NOMO-1 treated with dmso at 0.1 percent for 144 hours (cell line): ENCODE data around the gene RFX1.
A peak's percentile ranks its signal among the peaks of the same experiment; 100 is the strongest.

Source experiments
- DNase-seq: peaks from one replicate; lab custom pipeline; 2025; ENCODE audit not compliant: unreplicated experiment; lab: John Stamatoyannopoulos, UW

RFX1 gene

GRCh38 chr19:13961826-13962698 is 44.1 kb downstream of the RFX1 start:
- DNase-seq = no peak

GRCh38 chr19:13960863-13961784 is 45.0 kb downstream of the RFX1 start:
- no peak for DNase-seq

DNA sequence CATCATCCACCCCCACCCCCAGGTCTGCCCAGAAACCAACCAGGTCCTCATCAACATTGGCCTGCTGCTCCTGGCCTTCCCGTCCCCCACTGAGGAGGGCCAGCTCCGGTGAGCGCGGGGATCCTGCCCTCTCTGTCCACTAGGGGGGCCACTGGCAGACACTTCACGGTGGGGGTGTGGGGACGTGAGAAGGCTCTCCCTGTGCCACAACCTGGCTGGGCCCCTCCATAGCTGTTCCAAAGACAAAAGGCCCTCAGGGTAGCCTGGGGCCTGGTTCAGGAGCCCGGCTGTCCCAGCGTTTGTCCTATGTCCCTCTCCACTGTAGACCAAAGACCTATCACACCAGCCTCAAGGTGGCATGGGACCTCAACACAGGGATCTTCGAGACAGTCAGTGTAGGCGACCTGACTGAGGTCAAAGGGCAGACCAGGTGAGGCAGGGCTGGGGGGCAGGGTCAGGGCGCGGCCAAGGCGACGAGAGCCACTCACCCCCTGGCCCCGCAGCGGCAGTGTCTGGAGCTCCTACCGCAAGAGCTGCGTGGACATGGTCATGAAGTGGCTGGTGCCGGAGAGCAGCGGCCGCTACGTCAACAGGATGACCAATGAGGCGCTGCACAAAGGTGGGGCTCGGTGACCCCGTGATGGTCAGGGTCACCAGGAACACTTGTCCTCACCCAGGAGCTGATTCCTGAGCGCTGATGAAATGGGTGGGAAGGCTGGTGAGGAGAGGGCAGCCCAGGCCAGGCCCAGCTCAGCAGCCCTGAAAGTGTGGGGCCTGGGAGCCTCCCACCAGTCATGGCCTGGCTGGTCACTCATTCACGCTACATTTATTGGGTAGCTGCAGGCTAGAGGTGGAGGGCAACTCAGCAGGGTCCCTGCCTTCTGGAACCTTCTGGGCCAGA is 45.9 kb downstream of the RFX1 start:
- no peak for DNase-seq

DNA sequence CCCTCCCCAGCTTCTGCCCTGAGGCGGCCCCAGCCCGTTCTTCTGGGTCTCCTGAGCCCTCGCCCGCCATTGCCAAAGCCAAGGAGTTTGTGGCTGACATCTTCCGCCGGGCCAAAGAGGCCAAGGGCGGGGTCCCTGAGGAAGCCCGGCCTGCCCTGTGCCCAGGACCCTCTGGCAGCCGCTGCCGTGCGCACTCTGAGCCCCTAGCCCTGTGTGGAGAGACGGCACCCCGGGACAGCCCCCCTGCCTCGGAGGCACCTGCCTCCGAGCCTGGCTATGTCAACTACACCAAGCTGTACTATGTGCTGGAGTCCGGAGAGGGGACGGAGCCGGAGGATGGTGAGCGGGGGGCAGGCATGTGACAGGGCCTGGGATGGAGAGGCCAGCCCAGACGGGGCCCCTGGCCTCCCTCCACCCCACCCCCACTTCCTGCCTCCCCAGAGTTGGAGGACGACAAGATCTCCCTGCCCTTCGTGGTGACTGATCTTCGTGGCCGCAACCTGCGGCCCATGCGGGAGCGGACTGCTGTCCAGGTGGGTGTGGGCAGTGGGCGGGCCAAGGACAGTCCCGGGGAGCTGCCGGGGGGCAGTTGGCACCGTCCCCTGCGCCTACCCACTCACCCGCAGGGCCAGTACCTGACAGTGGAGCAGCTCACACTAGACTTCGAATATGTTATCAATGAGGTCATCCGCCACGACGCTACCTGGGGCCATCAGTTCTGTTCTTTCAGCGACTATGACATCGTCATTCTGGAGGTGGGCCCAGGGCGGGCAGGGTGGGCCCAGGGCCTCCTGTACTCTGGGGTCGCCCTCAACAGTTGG is 46.8 kb downstream of the RFX1 start:
- no peak for DNase-seq

DNA sequence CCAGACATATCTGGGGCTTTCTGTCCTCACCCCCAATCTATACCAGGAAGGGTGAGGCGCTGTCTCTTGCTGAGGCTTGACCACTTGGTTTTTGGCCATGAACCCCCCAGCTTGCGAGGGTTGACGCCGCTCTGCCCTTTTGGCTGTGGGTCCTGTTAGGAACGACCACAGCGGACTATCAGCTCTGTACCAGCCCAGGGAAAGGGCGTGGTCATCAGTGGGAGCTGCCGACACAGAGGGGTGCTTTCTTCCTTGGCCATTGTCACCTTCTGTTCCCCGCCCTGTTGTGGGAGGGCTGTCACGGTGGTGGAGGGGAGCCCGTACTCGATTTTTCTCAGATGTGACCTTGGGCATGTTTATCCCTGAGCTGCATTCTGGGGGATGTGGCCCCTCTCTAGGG is 48.1 kb downstream of the RFX1 start:
- DNase-seq = no peak

- DNase-seq = no peak
Measured at GRCh38 chr19:13957051-13957450, 49.1 kb downstream of the RFX1 start.

- DNase-seq = no peak
Measured at GRCh38 chr19:13956365-13956744, 49.8 kb downstream of the RFX1 start.

- no peak for DNase-seq
Measured at GRCh38 chr19:13955662-13956364, 50.3 kb downstream of the RFX1 start.

GRCh38 chr19:13954185-13954584 is 51.9 kb downstream of the RFX1 start:
- no peak for DNase-seq

GRCh38 chr19:13952931-13953531 is 53.1 kb downstream of the RFX1 start:
- DNase-seq = no peak

DNA sequence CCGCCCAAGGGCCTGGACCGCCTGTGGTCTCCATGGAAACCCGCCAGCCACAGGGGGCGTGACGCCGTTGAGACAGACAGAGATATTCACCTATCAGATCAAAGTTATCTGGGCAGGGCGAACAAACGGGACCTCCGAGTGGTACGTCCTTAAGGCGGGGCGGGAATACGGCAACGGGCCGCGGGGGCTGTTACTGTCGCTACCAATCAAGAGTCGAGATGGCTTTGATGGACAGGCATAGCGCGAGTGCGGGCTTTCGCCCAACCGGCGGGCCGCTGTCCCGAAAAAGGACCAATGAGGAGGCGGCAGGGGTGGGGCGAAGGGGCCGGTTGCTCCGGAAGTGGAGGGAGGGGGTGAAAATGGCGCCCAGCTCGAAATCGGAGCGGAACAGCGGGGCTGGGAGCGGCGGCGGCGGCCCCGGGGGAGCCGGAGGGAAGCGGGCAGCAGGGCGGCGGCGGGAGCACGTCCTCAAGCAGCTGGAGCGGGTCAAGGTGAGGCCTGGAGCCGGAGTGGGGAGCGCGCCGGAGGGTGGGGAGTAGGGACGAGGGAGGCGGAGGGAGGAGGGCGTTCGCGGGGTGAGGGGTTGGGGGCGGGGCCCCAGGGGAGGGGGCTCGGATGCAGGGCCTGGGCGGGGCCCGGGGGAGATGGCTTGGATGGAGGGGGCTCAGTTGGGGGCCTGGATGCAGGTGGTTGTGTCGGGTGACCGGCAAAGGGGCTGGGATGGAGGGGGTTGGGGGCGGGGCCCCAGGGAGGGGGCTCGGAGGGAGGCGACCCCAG is 53.8 kb downstream of the RFX1 start, which contains the start of gene DCAF15:
TSS of gene DCAF15 (plus strand) at position 356 of the 777 bp plus-strand sequence. CDS start at position 360, 4 bp downstream.
- peak; percentile 99 for DNase-seq

GRCh38 chr19:13951799-13952153 is 54.3 kb downstream of the RFX1 start:
- DNase-seq = no peak

DNA sequence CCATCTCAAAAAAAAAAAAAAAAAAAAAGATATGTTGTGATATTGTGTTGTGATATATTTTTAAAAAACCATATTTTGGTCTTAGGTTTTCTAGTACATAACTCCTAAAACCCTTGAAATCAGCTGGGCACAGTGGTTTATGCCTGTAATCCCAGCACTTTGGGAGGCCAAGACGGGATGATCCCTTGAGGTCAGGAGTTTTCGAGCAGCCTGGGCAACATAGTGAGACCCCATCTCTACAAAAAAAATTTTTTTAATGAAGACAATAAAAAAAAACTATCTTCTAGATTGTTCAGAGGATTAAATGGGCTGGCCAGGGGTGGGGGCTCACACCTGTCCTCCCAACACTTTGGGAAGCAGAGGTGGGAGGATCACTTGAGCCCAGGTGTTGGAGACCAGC is 55.1 kb downstream of the RFX1 start:
- DNase-seq = no peak

DNA sequence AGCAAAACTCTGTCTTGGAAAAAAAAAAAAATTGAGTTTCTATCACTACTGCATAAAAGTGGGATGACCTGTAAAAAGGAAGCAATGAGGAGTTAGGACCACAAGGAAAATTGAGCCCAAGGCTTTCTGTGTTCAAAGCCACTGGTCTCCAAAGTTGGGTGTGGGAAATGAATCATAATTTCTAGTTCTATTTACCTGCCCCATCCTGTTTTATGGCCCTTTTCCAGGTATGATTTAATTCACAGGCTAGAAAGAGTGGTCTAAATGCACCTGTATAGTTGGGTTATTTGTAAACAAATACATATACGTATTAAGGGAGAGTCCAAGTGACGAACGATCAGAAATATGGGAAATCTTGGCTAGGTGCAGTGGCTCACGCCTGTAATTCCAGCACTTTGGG is 59.7 kb downstream of the RFX1 start:
- no peak for DNase-seq

- no peak for DNase-seq
Measured at GRCh38 chr19:13942023-13942684, 64.0 kb downstream of the RFX1 start.

GRCh38 chr19:13938301-13939064 is 67.6 kb downstream of the RFX1 start, which contains the start of gene PODNL1:
Gene PODNL1, minus strand, starts transcription at chr19:13938417. Its CDS starts 236 bp downstream, at chr19:13938181.
- no peak for DNase-seq
